NCI-H1930 (cell line): ENCODE data around the gene MCM5.

Experiments used
- DNase-seq, 2 experiments: peaks; one replicate each; lab custom pipeline; 2025; lab: John Stamatoyannopoulos, UW

Gene MCM5

GRCh38 chr22:35403356-35403755, 3.4 kb downstream of the MCM5 start:
- DNase-seq = no peak

- DNase-seq = no peak
Measured at GRCh38 chr22:35404176-35404575, 4.2 kb downstream of the MCM5 start.

DNA sequence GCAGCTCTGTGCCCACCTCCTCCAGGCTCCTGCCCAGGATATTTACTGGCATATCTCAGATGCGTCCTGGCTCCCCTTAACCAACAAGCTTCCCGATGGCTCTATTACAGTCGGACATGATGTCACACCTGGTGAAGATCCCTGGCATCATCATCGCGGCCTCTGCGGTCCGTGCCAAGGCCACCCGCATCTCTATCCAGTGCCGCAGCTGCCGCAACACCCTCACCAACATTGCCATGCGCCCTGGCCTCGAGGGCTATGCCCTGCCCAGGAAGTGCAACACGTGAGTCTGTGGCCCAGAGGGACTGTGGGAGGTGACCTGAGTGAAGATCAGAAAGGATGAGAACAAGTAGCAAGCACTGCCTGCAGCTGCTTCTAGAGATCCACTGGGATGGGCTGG, 6.5 kb downstream of the MCM5 start:
- DNase-seq = no peak

DNA sequence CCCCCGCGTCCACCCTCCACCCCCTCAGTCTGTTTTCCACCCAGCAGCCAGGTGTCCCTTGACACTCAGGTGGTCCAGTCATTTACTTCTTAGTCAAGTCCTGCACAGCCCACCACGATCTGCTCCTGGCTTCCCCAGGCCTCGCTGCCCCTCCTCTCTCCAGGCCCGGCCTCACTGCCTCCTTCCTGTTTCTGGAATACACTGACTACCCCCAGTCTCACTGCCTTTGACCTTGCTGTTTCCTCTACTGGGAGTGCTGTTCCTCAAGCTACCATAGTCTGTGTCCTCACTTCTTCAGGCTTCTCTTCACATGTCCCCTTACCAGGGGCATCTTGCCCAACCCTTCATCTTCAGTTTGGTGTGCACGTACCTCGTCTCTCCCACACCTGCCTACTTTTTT, 7.4 kb downstream of the MCM5 start:
- DNase-seq = no peak

- no peak for DNase-seq
Measured at GRCh38 chr22:35409783-35410662, 10.1 kb downstream of the MCM5 start.

DNA sequence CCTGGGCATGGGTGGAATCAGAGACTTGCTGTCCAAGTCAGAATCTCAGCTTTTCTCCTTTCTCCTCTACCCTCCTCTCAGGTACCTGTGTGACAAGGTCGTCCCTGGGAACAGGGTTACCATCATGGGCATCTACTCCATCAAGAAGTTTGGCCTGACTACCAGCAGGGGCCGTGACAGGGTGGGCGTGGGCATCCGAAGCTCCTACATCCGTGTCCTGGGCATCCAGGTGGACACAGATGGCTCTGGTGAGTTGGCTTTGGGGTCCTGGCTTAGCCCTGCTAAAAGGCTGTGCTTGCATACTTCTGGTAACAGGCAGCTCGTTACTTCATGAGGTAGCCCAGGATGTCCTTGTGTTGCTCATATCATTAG, 10.7 kb downstream of the MCM5 start:
- DNase-seq = no peak

GRCh38 chr22:35411102-35411501, 11.2 kb downstream of the MCM5 start:
- DNase-seq = no peak

- no peak for DNase-seq
Measured at GRCh38 chr22:35413624-35414023, 13.7 kb downstream of the MCM5 start.

DNA sequence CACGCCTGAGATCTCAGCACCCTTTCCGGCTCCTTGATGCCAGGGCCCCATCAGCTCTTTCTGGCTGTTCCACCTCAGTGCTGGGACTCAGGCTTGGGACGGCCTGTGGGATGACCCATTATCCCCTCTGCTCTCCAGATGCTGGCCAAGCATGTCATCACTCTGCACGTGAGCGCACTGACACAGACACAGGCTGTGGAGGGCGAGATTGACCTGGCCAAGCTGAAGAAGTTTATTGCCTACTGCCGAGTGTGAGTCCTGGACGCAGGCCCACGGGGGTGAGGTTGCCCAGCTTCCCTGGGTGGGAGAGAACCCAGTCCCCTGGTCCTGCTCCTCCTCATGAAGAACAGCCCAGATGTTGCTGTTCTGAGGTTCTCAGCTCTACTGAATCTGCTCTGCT, 17.7 kb downstream of the MCM5 start:
- DNase-seq = no peak

DNA sequence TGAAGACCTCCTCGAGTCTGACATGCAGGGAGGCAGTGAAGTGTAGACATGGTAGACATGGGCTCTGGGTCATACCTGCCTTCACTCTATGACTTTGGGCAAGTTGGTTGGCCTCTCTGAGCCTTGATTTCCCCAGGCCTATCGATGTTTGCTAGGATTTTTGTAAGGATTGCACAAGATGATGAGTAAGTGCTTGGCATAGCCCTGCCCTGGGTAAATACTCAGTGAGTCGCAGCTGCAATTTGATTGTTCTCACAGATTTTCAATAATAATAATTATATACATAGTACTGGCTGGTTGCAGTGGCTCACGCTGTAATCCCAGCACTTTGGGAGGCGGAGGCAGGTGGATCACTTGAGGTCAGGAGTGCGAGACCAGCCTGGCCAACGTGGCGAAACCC, 18.1 kb downstream of the MCM5 start:
- no peak for DNase-seq

DNA sequence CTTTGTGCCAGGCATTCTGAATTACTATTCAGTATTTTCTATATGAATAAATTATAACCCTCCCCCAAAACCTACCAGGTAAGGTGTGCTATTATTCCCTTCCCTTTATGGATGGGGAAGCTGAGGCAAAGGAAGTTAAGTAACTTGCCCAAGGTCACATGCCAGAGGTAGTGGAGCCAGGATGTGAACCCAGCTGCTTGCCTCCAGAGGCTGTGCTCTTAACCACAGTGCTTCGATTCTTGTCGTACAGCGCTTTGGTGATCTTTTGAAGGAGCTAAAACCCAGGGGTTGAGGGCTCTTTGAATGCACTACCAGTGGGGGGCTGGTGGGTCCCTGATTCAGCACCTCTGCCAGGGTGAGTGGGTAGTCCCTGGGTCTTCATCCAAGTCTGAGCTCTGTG, 18.8 kb downstream of the MCM5 start:
- no peak for DNase-seq

GRCh38 chr22:35419756-35420155, 19.8 kb downstream of the MCM5 start:
- DNase-seq = no peak

GRCh38 chr22:35421121-35421520, 21.2 kb downstream of the MCM5 start:
- no peak for DNase-seq

DNA sequence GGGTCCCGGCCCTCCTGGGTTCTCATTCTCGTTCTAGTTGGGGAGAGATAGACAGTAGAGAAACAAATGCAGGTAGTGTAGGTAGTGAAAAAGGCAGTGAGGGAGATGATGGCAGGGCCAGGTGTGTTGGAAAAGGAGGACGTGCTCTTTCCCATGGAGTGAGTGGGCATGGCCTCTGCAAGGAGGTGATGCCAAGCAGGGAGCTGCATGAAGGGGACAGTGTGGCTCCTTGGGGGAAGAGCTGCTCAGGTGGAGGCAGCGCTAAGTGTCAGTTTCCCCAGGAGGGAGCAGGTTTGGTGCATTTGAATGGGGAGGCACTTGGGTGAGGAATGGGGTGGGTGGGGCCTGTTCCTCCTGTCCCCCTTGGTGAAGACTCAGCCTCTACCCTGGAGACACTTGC, 22.2 kb downstream of the MCM5 start:
- DNase-seq = no peak

DNA sequence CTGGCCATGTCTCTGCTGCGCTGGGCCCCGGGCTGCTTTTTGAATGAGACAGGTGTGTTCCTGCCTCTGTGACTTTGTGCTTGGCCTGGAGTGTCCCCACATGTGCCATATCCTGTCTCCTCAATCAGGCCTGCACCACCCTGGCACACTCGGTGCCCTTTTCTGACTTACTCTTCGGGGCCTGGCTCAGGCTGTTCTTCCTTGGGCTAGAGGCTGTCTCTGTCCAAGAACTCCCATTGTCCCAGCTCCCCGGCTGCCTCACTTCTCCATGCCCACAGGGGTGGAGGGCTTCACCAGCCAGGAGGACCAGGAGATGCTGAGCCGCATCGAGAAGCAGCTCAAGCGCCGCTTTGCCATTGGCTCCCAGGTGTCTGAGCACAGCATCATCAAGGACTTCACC, 23.0 kb downstream of the MCM5 start:
- no peak for DNase-seq

DNA sequence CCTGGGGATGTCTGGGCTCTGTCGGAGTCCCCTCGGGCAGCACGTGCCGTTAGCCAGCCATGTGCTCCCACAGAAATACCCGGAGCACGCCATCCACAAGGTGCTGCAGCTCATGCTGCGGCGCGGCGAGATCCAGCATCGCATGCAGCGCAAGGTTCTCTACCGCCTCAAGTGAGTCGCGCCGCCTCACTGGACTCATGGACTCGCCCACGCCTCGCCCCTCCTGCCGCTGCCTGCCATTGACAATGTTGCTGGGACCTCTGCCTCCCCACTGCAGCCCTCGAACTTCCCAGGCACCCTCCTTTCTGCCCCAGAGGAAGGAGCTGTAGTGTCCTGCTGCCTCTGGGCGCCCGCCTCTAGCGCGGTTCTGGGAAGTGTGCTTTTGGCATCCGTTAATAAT, 24.1 kb downstream of the MCM5 start:
- DNase-seq = no peak

DNA sequence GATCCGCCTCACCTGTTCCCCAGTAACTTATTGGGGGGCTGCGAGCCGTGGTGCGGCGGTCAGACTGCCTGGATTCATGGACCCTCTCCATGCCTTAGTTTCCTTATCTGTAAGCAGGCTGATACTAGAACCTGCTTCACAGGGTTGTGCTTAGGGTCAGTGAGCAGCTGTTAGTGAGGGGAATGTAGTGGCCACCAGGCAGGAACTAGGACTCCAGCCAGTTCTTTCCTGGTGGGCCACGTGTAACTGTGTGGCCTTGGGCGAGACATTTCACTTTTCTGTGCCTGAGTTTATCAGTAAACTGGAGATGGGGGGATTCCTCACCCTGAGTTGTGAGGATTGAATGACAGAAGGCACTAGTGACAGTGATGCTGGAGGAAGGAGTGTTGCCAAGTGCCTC, 24.8 kb downstream of the MCM5 start:
- no peak for DNase-seq

GRCh38 chr22:35425546-35425945, 25.6 kb downstream of the MCM5 start:
- DNase-seq = no peak

DNA sequence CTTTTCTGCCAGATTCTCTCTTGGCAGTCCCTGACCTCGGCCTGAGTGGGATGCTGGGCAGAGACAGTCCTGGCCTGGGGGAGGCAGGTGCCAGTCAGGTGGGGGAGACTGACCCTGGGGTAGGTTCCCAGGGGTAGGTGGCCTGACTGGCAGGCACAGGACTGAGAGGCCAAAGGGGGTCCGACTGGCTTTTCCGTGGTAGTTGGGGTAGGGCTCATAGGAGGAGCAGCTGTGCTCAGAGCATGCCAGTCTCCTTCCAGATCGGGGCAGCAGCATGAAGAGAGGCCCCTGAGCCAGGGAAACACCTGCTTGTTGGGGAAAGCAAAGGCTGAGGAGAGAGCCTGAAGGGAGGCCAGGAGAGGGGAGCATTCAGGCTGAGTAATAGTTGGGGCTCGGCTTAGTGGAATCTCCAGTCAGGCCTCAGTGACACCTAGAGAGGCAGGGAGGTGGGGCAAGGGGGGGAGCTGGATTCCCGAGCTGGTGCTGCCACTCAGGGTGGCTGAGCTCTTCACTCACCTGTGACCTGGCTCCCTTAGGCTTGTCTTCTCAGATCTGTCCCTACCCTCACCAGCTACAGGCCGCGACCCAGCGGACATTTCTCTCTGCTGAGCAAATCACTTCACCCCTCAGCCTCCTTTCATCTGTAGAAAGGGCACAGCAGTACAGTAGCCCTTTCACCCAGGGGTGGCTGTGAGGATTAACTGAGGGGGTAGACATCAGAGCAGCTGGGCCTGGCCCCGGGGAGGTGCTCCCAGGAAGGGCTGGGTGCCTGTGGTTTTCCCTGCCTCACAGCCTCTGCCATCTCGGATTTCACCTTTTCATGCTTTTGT, 26.2 kb downstream of the MCM5 start:
- DNase-seq = no peak

GRCh38 chr22:35426801-35427140, 26.8 kb downstream of the MCM5 start:
- DNase-seq = no peak

GRCh38 chr22:35430897-35431322, 31.0 kb downstream of the MCM5 start:
- peak; percentile 10 to 31 for DNase-seq

- no peak for DNase-seq
Measured at GRCh38 chr22:35431483-35432227, 31.7 kb downstream of the MCM5 start.
